Neutrophil (primary cell): ENCODE data around the gene PGLYRP4.

Experiments
- H3K27ac ChIP-seq: fragments of 200-600 bp; sonication (generic); 2 replicates; pipeline ENCODE4 v1.5.1; 2016; ENCODE audit warnings: mild to moderate bottlenecking, moderate library complexity
- H3K27me3 ChIP-seq: fragments of 200-600 bp; sonication (generic); 2 replicates; pipeline ENCODE4 v1.6.0; 2016; ENCODE audit warnings: mild to moderate bottlenecking
- H3K36me3 ChIP-seq: fragments of 200-600 bp; sonication (generic); 2 replicates; pipeline ENCODE4 v1.5.1; 2017
- H3K4me1 ChIP-seq, 2 experiments: fragments of 200-600 bp in 1 of 2; sonication (generic) in 1 of 2; 1 replicate in 1 of 2; 2 replicates in 1 of 2; pipeline versions ENCODE4 v1.5.1 to v1.6.1; 2013 to 2016; ENCODE audit warnings: low read depth in 1 of 2, low read length in 1 of 2, mild to moderate bottlenecking in 1 of 2, moderate library complexity in 1 of 2; ENCODE audit not compliant: control insufficient read depth in 1 of 2, insufficient read depth in 1 of 2
- H3K4me3 ChIP-seq, 2 experiments: fragments of 200-600 bp in 1 of 2; sonication (generic) in 1 of 2; 1 replicate in 1 of 2; 2 replicates in 1 of 2; pipeline ENCODE4 v1.5.1; 2013 to 2016; ENCODE audit warnings: low read depth in 1 of 2, low read length in 1 of 2, mild to moderate bottlenecking in 1 of 2, moderate library complexity in 1 of 2
- H3K9me3 ChIP-seq: fragments of 200-600 bp; sonication (generic); 2 replicates; pipeline ENCODE4 v1.5.1; 2016
- CTCF ChIP-seq: fragments of 200-600 bp; sonication (generic); IDR thresholded peaks from 2 replicates; pipeline ENCODE4 v1.5.1; 2016; ENCODE audit warnings: antibody characterized with exemption

The PGLYRP4 gene

GRCh38 chr1:153348511-153349362 lies at the start of gene PGLYRP4:
TSS of gene PGLYRP4 (minus strand) at chr1:153348841. CDS start at chr1:153347932, 909 bp downstream.
- Histone ChIP-seq H3K9me3 (no peaks in the 10 kb centered on the region), H3K27ac (peak within 1 kb of the TSS; percentile 10), H3K27me3 (no peaks in the 10 kb centered on the region), H3K36me3 (no peaks in the 10 kb centered on the region), H3K4me3 (no peak within 1 kb of the TSS), H3K4me1 (peaks cover 66 to 72% of the 10 kb centered on the region in 2 experiments)
- no peak for TF ChIP-seq CTCF

GRCh38 chr1:153397924-153398651 lies 49.4 kb upstream of the PGLYRP4 start:
- H3K36me3 ChIP-seq: no peaks in the 10 kb centered on the region
- H3K4me1 ChIP-seq: peaks cover 100% of the 10 kb centered on the region in 2 experiments
- no peaks in the 10 kb centered on the region for H3K9me3 ChIP-seq
- no peak for TF ChIP-seq CTCF
- H3K27me3 ChIP-seq: no peaks in the 10 kb centered on the region
- H3K27ac ChIP-seq: peak overlapping the region; percentile 100
- peak overlapping the region in 1 of 2 experiments; percentile 12 for H3K4me3 ChIP-seq

- no peak for TF ChIP-seq CTCF
- Histone ChIP-seq H3K27me3 (no peaks in the 10 kb centered on the region), H3K4me1 (peaks cover 100% of the 10 kb centered on the region in 2 experiments), H3K27ac (peak overlapping the region; percentile 100), H3K9me3 (no peaks in the 10 kb centered on the region), H3K36me3 (no peaks in the 10 kb centered on the region), H3K4me3 (peak overlapping the region; percentile 10 to 12)
Observed at GRCh38 chr1:153397051-153397923, 48.6 kb upstream of the PGLYRP4 start.

- H3K4me1 ChIP-seq: peaks cover 100% of the 10 kb centered on the region in 2 experiments
Observed at GRCh38 chr1:153396461-153396860, 47.8 kb upstream of the PGLYRP4 start.

More at GRCh38 chr1:153396461-153396860, 47.8 kb upstream of the PGLYRP4 start:
- peak overlapping the region in 1 of 2 experiments; percentile 10 for H3K4me3 ChIP-seq
- no peaks in the 10 kb centered on the region for H3K36me3 ChIP-seq
- no peaks in the 10 kb centered on the region for H3K9me3 ChIP-seq
- H3K27ac ChIP-seq: peak overlapping the region; percentile 100
- TF ChIP-seq CTCF: no peak
- H3K27me3 ChIP-seq: no peaks in the 10 kb centered on the region
